Testis (tissue), 2 donors: Measurements from ENCODE around the gene SEMA4D.

Experiments used
- POLR2A ChIP-seq: fragments of 450-650 bp; IDR thresholded peaks from one replicate; pipeline ENCODE4 v1.6.1; 2017; ENCODE audit warnings: antibody characterized with exemption, mild to moderate bottlenecking, moderate library complexity
- TF ChIP-seq, protein P1 (sequence below), 3 experiments: fragments of 450-650 bp in 2 of 3; fragments of 200-600 bp in 1 of 3; sonication (generic) in 1 of 3; IDR thresholded peaks; one replicate each; pipeline ENCODE4 v1.5.1; 2016 to 2019; ENCODE audit warnings: antibody characterized with exemption in 3 of 3, mild to moderate bottlenecking in 2 of 3, moderate library complexity in 1 of 3

GRCh38 chr9:89387197-89387849 lies 110.6 kb downstream of the SEMA4D start:
- TF ChIP-seq, protein P1, sequence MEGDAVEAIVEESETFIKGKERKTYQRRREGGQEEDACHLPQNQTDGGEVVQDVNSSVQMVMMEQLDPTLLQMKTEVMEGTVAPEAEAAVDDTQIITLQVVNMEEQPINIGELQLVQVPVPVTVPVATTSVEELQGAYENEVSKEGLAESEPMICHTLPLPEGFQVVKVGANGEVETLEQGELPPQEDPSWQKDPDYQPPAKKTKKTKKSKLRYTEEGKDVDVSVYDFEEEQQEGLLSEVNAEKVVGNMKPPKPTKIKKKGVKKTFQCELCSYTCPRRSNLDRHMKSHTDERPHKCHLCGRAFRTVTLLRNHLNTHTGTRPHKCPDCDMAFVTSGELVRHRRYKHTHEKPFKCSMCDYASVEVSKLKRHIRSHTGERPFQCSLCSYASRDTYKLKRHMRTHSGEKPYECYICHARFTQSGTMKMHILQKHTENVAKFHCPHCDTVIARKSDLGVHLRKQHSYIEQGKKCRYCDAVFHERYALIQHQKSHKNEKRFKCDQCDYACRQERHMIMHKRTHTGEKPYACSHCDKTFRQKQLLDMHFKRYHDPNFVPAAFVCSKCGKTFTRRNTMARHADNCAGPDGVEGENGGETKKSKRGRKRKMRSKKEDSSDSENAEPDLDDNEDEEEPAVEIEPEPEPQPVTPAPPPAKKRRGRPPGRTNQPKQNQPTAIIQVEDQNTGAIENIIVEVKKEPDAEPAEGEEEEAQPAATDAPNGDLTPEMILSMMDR (IDR thresholded peaks at IDR 0.05), result no peak
- no peak for TF ChIP-seq POLR2A
